GM21717 (cell line): ENCODE measurements around the gene DPH1.
A peak's percentile ranks its signal among the peaks of the same experiment; 100 is the strongest.

Experiments used
- ATAC-seq: cut with Tn5 transposase; IDR thresholded peaks from one replicate; pipeline ENCODE4 v1.9.1; 2021; ENCODE audit warnings: mild to moderate bottlenecking, moderate library complexity; ENCODE audit not compliant: unreplicated experiment

Gene DPH1

GRCh38 chr17:2049333-2050299, 19.7 kb downstream of the DPH1 start:
- no peak for ATAC-seq

- ATAC-seq = no peak
Observed at GRCh38 chr17:2050300-2051060, 20.5 kb downstream of the DPH1 start.

GRCh38 chr17:2051061-2051932, 21.3 kb downstream of the DPH1 start:
- ATAC-seq = no peak

- ATAC-seq = no peak
Observed at GRCh38 chr17:2051933-2052559, 22.1 kb downstream of the DPH1 start.

- no peak for ATAC-seq
Observed at GRCh38 chr17:2053380-2054261, 23.7 kb downstream of the DPH1 start.

GRCh38 chr17:2054262-2054511, 24.2 kb downstream of the DPH1 start:
- ATAC-seq = no peak

GRCh38 chr17:2054512-2055291, 24.7 kb downstream of the DPH1 start, which contains the start of gene HIC1:
HIC1 (plus strand) TSS chr17:2055103; CDS start chr17:2056691, 1,588 bp downstream.
- peak; percentile 25 for ATAC-seq

- ATAC-seq = no peak
Observed at GRCh38 chr17:2055292-2056205, 25.6 kb downstream of the DPH1 start.

- no peak for ATAC-seq
Observed at GRCh38 chr17:2056206-2057174, 26.5 kb downstream of the DPH1 start.

- ATAC-seq = no peak
Observed at GRCh38 chr17:2057175-2057759, 27.3 kb downstream of the DPH1 start.

GRCh38 chr17:2057760-2058585, 28.0 kb downstream of the DPH1 start:
- ATAC-seq = no peak

- no peak for ATAC-seq
Observed at GRCh38 chr17:2058586-2059546, 28.9 kb downstream of the DPH1 start.

GRCh38 chr17:2059547-2060384, 29.8 kb downstream of the DPH1 start:
- no peak for ATAC-seq

- ATAC-seq = no peak
Observed at GRCh38 chr17:2060385-2060658, 30.4 kb downstream of the DPH1 start.
